Mesendoderm (in vitro differentiated cells): Measurements from ENCODE around the gene TRH.
"Not testable (repeated sequence)": the region's sequence is repeated elsewhere in the genome, so short reads cannot be mapped to it uniquely, and the experiment has no call there.

Source experiments
- DNase-seq: peaks from one replicate; pipeline ENCODE4 v3.0.0; 2013
- H2AK5ac ChIP-seq: 2 replicates; pipeline ENCODE4 v1.6.1; 2013; ENCODE audit warnings: low read length, inconsistent platforms
- H2BK120ac ChIP-seq: 2 replicates; pipeline ENCODE4 v1.6.1; 2013; ENCODE audit warnings: low read depth, mild to moderate bottlenecking, low read length, moderate library complexity, mixed read lengths
- H2BK15ac ChIP-seq: replicated peaks from 2 replicates; pipeline ENCODE4 v1.6.1; 2013; ENCODE audit warnings: low read depth, mild to moderate bottlenecking, moderate library complexity
- H2BK5ac ChIP-seq: 2 replicates; pipeline ENCODE4 v1.6.1; 2013; ENCODE audit warnings: low read length, inconsistent platforms
- H3K18ac ChIP-seq: 2 replicates; pipeline ENCODE4 v1.6.1; 2013; ENCODE audit warnings: mild to moderate bottlenecking, low read length, mixed read lengths
- H3K23ac ChIP-seq: one replicate; pipeline ENCODE4 v1.6.1; 2013; ENCODE audit warnings: low read length
- H3K27ac ChIP-seq: 2 replicates; pipeline ENCODE4 v1.5.1; 2013; ENCODE audit warnings: low read depth, mild to moderate bottlenecking, inconsistent platforms, low read length, moderate library complexity
- H3K27me3 ChIP-seq: 2 replicates; pipeline ENCODE4 v1.6.1; 2013; ENCODE audit warnings: low read length, control low read depth, mild to moderate bottlenecking, inconsistent platforms; ENCODE audit not compliant: insufficient read depth, poor library complexity
- H3K36me3 ChIP-seq: 2 replicates; pipeline ENCODE4 v1.6.1; 2013; ENCODE audit warnings: low read length, inconsistent platforms; ENCODE audit not compliant: control insufficient read depth, insufficient read depth
- H3K4ac ChIP-seq: one replicate; pipeline ENCODE4 v1.6.1; 2013; ENCODE audit warnings: low read depth, mild to moderate bottlenecking, low read length, moderate library complexity
- H3K4me1 ChIP-seq: 2 replicates; pipeline ENCODE4 v1.6.1; 2013; ENCODE audit warnings: low read depth, low read length, inconsistent platforms; ENCODE audit not compliant: control insufficient read depth
- H3K4me2 ChIP-seq: 2 replicates; pipeline ENCODE4 v1.6.1; 2013; ENCODE audit warnings: low read length
- H3K4me3 ChIP-seq: 2 replicates; pipeline ENCODE4 v1.5.1; 2013; ENCODE audit warnings: mild to moderate bottlenecking, low read length
- H3K56ac ChIP-seq: one replicate; pipeline ENCODE4 v1.6.1; 2013; ENCODE audit warnings: low read length
- H3K79me1 ChIP-seq: 2 replicates; pipeline ENCODE4 v1.6.1; 2013; ENCODE audit warnings: low read length, inconsistent platforms
- H3K79me2 ChIP-seq: 2 replicates; pipeline ENCODE4 v1.6.1; 2013; ENCODE audit warnings: mild to moderate bottlenecking, low read length; ENCODE audit not compliant: control insufficient read depth, insufficient read depth
- H3K9ac ChIP-seq: 2 replicates; pipeline ENCODE4 v1.6.1; 2013; ENCODE audit warnings: low read length, inconsistent platforms
- H4K5ac ChIP-seq: one replicate; pipeline ENCODE4 v1.6.1; 2013; ENCODE audit warnings: low read length
- H4K8ac ChIP-seq: one replicate; pipeline ENCODE4 v1.6.1; 2013; ENCODE audit warnings: low read depth, mild to moderate bottlenecking, control low read depth, low read length, moderate library complexity
- WGBS: extraction: QIAGEN DNeasy Blood & Tissue Kit; methylation state at CpG from one replicate; pipeline ENCODE4 v1.1.7; 2013; ENCODE audit warnings: low lambda C conversion rate, missing lambda C conversion rate; ENCODE audit not compliant: insufficient coverage; ENCODE audit errors: extremely low coverage; 5-methylcytosine and 5-hydroxymethylcytosine counted together

TRH gene

GRCh38 chr3:129999176-129999575 is 24.7 kb downstream of the TRH start:
- H3K56ac ChIP-seq, H3K36me3 ChIP-seq, H3K4me2 ChIP-seq, H4K8ac ChIP-seq, H2BK5ac ChIP-seq, H3K4me3 ChIP-seq, H3K9ac ChIP-seq, H2BK120ac ChIP-seq, H2BK15ac ChIP-seq, H3K27me3 ChIP-seq, H3K4me1 ChIP-seq, DNase-seq, H3K27ac ChIP-seq, H3K4ac ChIP-seq, H4K5ac ChIP-seq, H3K18ac ChIP-seq, H3K23ac ChIP-seq, H2AK5ac ChIP-seq, H3K79me1 ChIP-seq, H3K79me2 ChIP-seq: not testable (repeated sequence)
- no CpG with 5 or more reads among the region's 5 CpGs for WGBS

- not testable (repeated sequence) for H3K4me2 ChIP-seq, H3K27ac ChIP-seq, H3K27me3 ChIP-seq, H4K5ac ChIP-seq, H2BK15ac ChIP-seq, H4K8ac ChIP-seq, H3K4ac ChIP-seq, H3K4me3 ChIP-seq, H3K79me1 ChIP-seq, H2AK5ac ChIP-seq, H3K23ac ChIP-seq, H3K79me2 ChIP-seq, H3K36me3 ChIP-seq, H3K18ac ChIP-seq, H2BK120ac ChIP-seq, H3K4me1 ChIP-seq, H2BK5ac ChIP-seq
- Histone ChIP-seq H3K9ac (peak overlapping the region; percentile 53), H3K56ac (peak overlapping the region; percentile 80)
- WGBS = no CpG with 5 or more reads among the region's 86 CpGs
- peak; percentile 48 for DNase-seq
Measured at GRCh38 chr3:130002666-130003598, 28.4 kb downstream of the TRH start.

GRCh38 chr3:130010556-130010955 is 36.0 kb downstream of the TRH start:
- no peak overlapping the region for H2BK120ac ChIP-seq
- no peak overlapping the region for H2AK5ac ChIP-seq
- H3K23ac ChIP-seq = no peak overlapping the region
- H3K4ac ChIP-seq = no peak overlapping the region
- no peak overlapping the region for H3K4me2 ChIP-seq
- no peak overlapping the region for H3K4me3 ChIP-seq
- no peak overlapping the region for H3K9ac ChIP-seq
- no CpG with 5 or more reads among the region's 19 CpGs for WGBS
- no peaks in the 10 kb centered on the region for H3K27me3 ChIP-seq
- H4K5ac ChIP-seq = no peak overlapping the region
- no peak overlapping the region for H3K18ac ChIP-seq
- H2BK15ac ChIP-seq = no peak overlapping the region
- H3K79me1 ChIP-seq = no peaks in the 10 kb centered on the region
- H2BK5ac ChIP-seq = no peak overlapping the region
- no peak for DNase-seq
- H3K36me3 ChIP-seq = no peaks in the 10 kb centered on the region
- H3K27ac ChIP-seq = no peak overlapping the region
- H3K56ac ChIP-seq = no peak overlapping the region
- H3K4me1 ChIP-seq = no peaks in the 10 kb centered on the region
- H4K8ac ChIP-seq = no peak overlapping the region
- H3K79me2 ChIP-seq = no peaks in the 10 kb centered on the region

GRCh38 chr3:130012108-130012507 is 37.6 kb downstream of the TRH start:
- DNase-seq = peak; percentile 65

GRCh38 chr3:130013246-130013645 is 38.7 kb downstream of the TRH start:
- not testable (repeated sequence) for H3K27me3 ChIP-seq, H3K9ac ChIP-seq, H4K5ac ChIP-seq, H3K18ac ChIP-seq, H2BK15ac ChIP-seq, H4K8ac ChIP-seq, DNase-seq, H3K4me2 ChIP-seq, H2AK5ac ChIP-seq, H3K79me2 ChIP-seq, H3K79me1 ChIP-seq, H3K23ac ChIP-seq, H3K36me3 ChIP-seq, H3K4me3 ChIP-seq, H2BK5ac ChIP-seq, H3K4ac ChIP-seq, H3K56ac ChIP-seq, H2BK120ac ChIP-seq, H3K27ac ChIP-seq, H3K4me1 ChIP-seq
- WGBS = no CpG with 5 or more reads among the region's 21 CpGs

More at GRCh38 chr3:130012108-130012507, 37.6 kb downstream of the TRH start:
- not testable (repeated sequence) for H3K4me1 ChIP-seq, H3K27me3 ChIP-seq, H3K4ac ChIP-seq, H3K4me2 ChIP-seq, H3K4me3 ChIP-seq, H3K79me1 ChIP-seq, H3K36me3 ChIP-seq, H3K27ac ChIP-seq, H2AK5ac ChIP-seq, H4K5ac ChIP-seq, H2BK5ac ChIP-seq, H4K8ac ChIP-seq, H3K79me2 ChIP-seq, H3K9ac ChIP-seq, H2BK120ac ChIP-seq, H3K18ac ChIP-seq, H2BK15ac ChIP-seq, H3K23ac ChIP-seq, H3K56ac ChIP-seq

GRCh38 chr3:130014526-130014925 is 40.0 kb downstream of the TRH start:
- Histone ChIP-seq H3K56ac (no peak overlapping the region), H4K8ac (no peak overlapping the region), H3K4me1 (no peaks in the 10 kb centered on the region), H4K5ac (no peak overlapping the region), H3K4ac (no peak overlapping the region), H3K4me3 (no peak overlapping the region), H3K36me3 (no peaks in the 10 kb centered on the region), H3K27ac (no peak overlapping the region), H2BK5ac (no peak overlapping the region), H2BK15ac (no peak overlapping the region), H3K79me2 (no peaks in the 10 kb centered on the region), H2BK120ac (no peak overlapping the region), H3K23ac (no peak overlapping the region), H2AK5ac (no peak overlapping the region), H3K18ac (no peak overlapping the region), H3K9ac (no peak overlapping the region), H3K4me2 (no peak overlapping the region), H3K79me1 (no peaks in the 10 kb centered on the region), H3K27me3 (no peaks in the 10 kb centered on the region)
- no peak for DNase-seq
- WGBS = no CpG with 5 or more reads among the region's 11 CpGs
